A549 (cell line): ENCODE results near the gene ARHGDIA.

Source experiments
- EP300 ChIP-seq, 2 experiments: fragments of >200 bp; sonication (Bioruptor Twin); formaldehyde crosslinking; IDR thresholded peaks; 2 replicates in 1 of 2; 3 replicates in 1 of 2; pipeline ENCODE4 v1.6.1; 2016 to 2017
- FOXS1 ChIP-seq: fragments of 250-450 bp; sonication (Bioruptor Pico); IDR thresholded peaks from 2 replicates; pipeline ENCODE4 v1.5.0; 2020; ENCODE audit warnings: mild to moderate bottlenecking, moderate library complexity
- JUNB ChIP-seq: fragments of >200 bp; sonication (Bioruptor Twin); formaldehyde crosslinking; IDR thresholded peaks from 2 replicates; pipeline ENCODE4 v1.6.1; 2016
- SREBF2 ChIP-seq: fragments of 450-650 bp; IDR thresholded peaks from 2 replicates; pipeline ENCODE4 v1.6.1; 2014; ENCODE audit warnings: mild to moderate bottlenecking, moderate library complexity
- TF ChIP-seq, protein P1 (sequence below): fragments of >200 bp; sonication (Bioruptor Twin); formaldehyde crosslinking; IDR thresholded peaks from 3 replicates; pipeline ENCODE4 v1.5.1; 2016
- TF ChIP-seq, protein P2 (sequence below): fragments of 450-650 bp; IDR thresholded peaks from 2 replicates; pipeline ENCODE4 v1.6.1; 2014; ENCODE audit warnings: antibody characterized with exemption

DNA sequence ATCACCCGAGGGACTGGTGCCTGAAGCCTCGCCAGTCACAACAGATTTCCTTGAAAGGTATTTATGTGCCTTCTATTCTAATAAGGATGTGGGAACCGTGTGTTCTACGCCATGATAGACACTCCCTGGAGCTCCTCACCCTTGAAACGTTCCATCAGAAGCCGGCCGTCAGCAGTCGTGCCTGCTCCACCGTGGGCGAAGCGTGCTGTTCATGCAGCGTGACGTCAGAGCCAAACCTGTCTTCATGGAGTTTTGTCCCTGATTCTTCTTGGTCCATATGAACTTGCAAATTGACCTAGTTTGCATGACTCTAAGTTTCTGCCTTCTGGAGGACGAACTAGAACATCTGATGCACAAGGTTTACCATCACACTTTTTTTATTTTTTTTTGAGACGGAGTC, 31.8 kb downstream of the ARHGDIA start:
- TF ChIP-seq SREBF2: no peak
- TF ChIP-seq, protein P1, sequence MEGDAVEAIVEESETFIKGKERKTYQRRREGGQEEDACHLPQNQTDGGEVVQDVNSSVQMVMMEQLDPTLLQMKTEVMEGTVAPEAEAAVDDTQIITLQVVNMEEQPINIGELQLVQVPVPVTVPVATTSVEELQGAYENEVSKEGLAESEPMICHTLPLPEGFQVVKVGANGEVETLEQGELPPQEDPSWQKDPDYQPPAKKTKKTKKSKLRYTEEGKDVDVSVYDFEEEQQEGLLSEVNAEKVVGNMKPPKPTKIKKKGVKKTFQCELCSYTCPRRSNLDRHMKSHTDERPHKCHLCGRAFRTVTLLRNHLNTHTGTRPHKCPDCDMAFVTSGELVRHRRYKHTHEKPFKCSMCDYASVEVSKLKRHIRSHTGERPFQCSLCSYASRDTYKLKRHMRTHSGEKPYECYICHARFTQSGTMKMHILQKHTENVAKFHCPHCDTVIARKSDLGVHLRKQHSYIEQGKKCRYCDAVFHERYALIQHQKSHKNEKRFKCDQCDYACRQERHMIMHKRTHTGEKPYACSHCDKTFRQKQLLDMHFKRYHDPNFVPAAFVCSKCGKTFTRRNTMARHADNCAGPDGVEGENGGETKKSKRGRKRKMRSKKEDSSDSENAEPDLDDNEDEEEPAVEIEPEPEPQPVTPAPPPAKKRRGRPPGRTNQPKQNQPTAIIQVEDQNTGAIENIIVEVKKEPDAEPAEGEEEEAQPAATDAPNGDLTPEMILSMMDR: no peak
- no peak for TF ChIP-seq JUNB
- TF ChIP-seq EP300 (IDR thresholded peaks at IDR 0.05): no peak
- no peak for TF ChIP-seq FOXS1 (CRISPR knock-in tag)
- TF ChIP-seq, protein P2, sequence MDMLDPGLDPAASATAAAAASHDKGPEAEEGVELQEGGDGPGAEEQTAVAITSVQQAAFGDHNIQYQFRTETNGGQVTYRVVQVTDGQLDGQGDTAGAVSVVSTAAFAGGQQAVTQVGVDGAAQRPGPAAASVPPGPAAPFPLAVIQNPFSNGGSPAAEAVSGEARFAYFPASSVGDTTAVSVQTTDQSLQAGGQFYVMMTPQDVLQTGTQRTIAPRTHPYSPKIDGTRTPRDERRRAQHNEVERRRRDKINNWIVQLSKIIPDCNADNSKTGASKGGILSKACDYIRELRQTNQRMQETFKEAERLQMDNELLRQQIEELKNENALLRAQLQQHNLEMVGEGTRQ: no peak
